Measurements from ENCODE around the gene FBXO46. TPM values are rescaled to one million over a fixed set of nuclear protein-coding genes. Genes with fewer than 3 reads are reported as not detected.

Gene FBXO46
- total and polyA plus RNA-seq, 2 donors (not counting 3 experiments of a cell fraction or from before 2014, with no cell fraction given), result 7.7 to 21.2 TPM

DNA sequence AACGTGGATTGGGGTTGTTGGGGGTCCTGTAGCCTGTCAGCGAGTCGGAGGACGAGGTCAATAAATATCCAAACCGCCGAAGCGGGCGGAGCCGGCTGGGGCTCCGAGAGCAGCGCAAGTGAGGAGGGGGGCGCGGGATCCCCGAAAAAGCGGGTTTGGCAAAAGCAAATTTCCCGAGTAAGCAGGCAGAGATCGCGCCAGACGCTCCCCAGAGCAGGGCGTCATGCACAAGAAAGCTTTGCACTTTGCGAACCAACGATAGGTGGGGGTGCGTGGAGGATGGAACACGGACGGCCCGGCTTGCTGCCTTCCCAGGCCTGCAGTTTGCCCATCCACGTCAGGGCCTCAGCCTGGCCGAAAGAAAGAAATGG lies 39.1 kb upstream of the FBXO46 start:
- Histone ChIP-seq H2AFZ (ENCODE audit: low read depth, low read length) (no peak overlapping the region), H3K9me1 (replicated peaks; ENCODE audit: control insufficient read depth, extremely low read depth, insufficient read depth, low read length) (no peaks in the 10 kb centered on the region), H4K20me1 (replicated peaks; ENCODE audit: control insufficient read depth, extremely low read depth, insufficient read depth, low read length) (no peaks in the 10 kb centered on the region), H3K4me2 (ENCODE audit: insufficient read depth, low read length) (peak overlapping the region; percentile 71), H3K79me2 (ENCODE audit: control insufficient read depth, insufficient read depth, low read length) (peaks cover 2% of the 10 kb centered on the region), H3K4me1 (ENCODE audit: control insufficient read depth, extremely low read depth, insufficient read depth, low read length) (peaks cover 14% of the 10 kb centered on the region), H3K4me3 (replicated peaks in 1 of 3; ENCODE audit: insufficient read depth in 1 of 3, low read depth in 1 of 3, low read length in 3 of 3) (peak overlapping the region; percentile 13 to 49 (median 45)), H3K27me3 (ENCODE audit: control insufficient read depth in 2 of 2, insufficient read depth in 2 of 2, low read length in 2 of 2) (no peaks in the 10 kb centered on the region), H3K27ac (ENCODE audit: insufficient read depth, low read depth, low read length) (no peak overlapping the region), H3K36me3 (ENCODE audit: control insufficient read depth in 2 of 2, extremely low read depth in 1 of 2, insufficient read depth in 2 of 2, low read length in 2 of 2) (peaks cover 3% of the 10 kb centered on the region in 2 experiments), H3K9me3 (replicated peaks; ENCODE audit: control insufficient read depth, insufficient read depth, low read length) (no peaks in the 10 kb centered on the region), H3K9ac (replicated peaks; ENCODE audit: extremely low read depth, insufficient read depth, low read length) (no peak overlapping the region)
- intact Hi-C loops (cut with micrococcal nuclease) (loop anchor here (1.0 kb wide), 6 partner anchors 9 to 53 kb away; partner anchors contain the start of gene DMWD), dilution Hi-C loops (cut with MboI; ENCODE audit: extremely low pct_ligation_motif_present, low sequenced_read_pairs) (no loop called here)
- BruUV-seq (replicated peaks), result TSS peak; percentile 41
- no peak for DNase-seq (ENCODE audit: low read depth, low spot score)
- FAIRE-seq, result no peak
- TF ChIP-seq MYC (IDR thresholded peaks at IDR 0.05; ENCODE audit: low read depth, low read length), result no peak
- TF ChIP-seq CTCF (IDR thresholded peaks at IDR 0.05; ENCODE audit: extremely low read depth in 1 of 2, insufficient read depth in 1 of 2, low read depth in 1 of 2, low read length in 2 of 2), result no peak
- TF ChIP-seq POLR2A (IDR thresholded peaks at IDR 0.05; ENCODE audit: low read depth, low read length), result no peak
- no peak for TF ChIP-seq POLR2AphosphoS5 (IDR thresholded peaks at IDR 0.05; ENCODE audit: insufficient read depth, low read depth, low read length)
- TF ChIP-seq GATA2 (IDR thresholded peaks at IDR 0.05; ENCODE audit: insufficient read depth, insufficient read length, low read depth, low read length), result no peak
- no peak for TF ChIP-seq EZH2 (IDR thresholded peaks at IDR 0.05; ENCODE audit: borderline replicate concordance, low read depth, low read length, severe bottlenecking)
- TF ChIP-seq MAX (IDR thresholded peaks at IDR 0.05; ENCODE audit: insufficient read depth, insufficient read length), result no peak
- no peak for TF ChIP-seq JUN (IDR thresholded peaks at IDR 0.05; ENCODE audit: borderline replicate concordance, insufficient read depth, insufficient read length, low read depth)
- TF ChIP-seq FOS (IDR thresholded peaks at IDR 0.05; ENCODE audit: borderline replicate concordance, insufficient read depth, low read length), result no peak
- ChIA-PET CTCF (interaction anchor here (0.7 to 6.7 kb wide), 28 partner anchors 9 to 301 kb away, joined by 3 to 125 read pairs (median 4); partner anchors contain the start of genes DMPK, DMWD, FBXO46 and QPCTL), POLR2A (interaction anchor here (0.7 to 2.4 kb wide), 9 partner anchors 9 to 652 kb away, joined by 3 to 24 read pairs (median 5); partner anchors contain the start of genes DMWD, FBXO46, QPCTL and SYMPK)

Data from endothelial cell of umbilical vein (primary cell).